OCI-M2 (cell line): Measurements from ENCODE around the gene MXI1.

ENCODE experiments used
- DNase-seq: peaks from one replicate; lab custom pipeline; 2025; ENCODE audit not compliant: unreplicated experiment; lab: John Stamatoyannopoulos, UW

The MXI1 gene

DNA sequence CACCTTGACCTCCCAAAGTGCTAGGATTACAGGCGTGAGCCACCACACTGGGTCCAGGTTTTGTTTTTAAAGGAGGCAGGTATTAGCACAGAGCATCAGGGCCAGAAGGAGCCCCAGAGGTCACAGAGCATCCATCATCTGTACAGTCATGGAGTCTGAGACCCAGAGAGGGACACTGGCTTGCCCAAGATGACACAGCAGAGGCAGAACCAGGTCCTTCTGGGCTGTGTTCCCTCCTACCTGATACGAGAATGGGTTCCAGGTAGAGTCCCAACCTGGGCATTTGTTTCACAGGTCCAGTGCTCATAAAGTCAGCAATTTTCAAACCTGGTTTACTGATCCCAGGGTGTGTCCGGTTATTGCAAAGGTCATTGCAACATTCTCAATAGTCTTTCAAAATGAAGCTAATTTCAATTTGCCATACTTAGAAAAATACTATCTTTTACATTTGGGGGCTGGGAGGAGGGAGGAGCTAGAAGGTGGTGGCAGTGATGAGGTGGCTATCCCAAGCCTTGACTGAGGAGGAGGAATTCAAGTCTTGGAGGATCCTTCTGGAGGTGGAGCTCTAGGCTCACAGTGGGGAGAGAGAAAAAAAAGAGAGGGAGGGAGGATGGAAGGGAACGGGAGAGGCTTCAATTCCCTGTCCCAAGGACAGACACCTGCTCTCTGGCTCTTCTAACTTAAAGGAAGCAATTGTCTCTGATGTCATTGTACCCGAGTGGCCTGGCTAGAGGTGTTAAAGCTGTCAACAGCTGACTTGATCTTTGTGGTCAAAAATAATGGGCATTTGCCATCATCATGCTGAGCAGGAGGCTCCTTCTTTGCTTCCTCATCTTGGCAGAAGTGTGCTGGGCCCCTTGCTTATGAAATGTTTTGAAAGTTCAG, 8.1 kb downstream of the MXI1 start:
- DNase-seq: no peak

DNA sequence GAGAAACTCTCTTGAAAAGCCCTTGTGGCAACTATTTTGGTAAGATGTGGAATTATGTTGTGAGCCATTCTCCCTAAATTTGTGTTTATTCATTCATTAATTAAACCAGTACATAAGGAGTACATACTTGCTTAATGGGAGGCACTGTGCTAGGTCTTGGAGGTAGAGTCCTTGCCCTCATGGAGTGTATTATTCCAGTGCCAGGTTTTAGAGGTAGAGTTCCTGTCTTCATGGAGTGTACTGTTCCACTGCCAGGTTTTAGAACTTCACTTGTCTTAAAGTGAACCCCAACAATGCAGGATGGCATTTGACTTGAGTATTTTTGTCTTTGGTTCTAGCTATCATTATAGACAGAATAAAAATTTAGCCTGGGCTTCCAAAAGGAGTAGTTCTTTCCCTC, 8.8 kb downstream of the MXI1 start:
- no peak for DNase-seq

DNA sequence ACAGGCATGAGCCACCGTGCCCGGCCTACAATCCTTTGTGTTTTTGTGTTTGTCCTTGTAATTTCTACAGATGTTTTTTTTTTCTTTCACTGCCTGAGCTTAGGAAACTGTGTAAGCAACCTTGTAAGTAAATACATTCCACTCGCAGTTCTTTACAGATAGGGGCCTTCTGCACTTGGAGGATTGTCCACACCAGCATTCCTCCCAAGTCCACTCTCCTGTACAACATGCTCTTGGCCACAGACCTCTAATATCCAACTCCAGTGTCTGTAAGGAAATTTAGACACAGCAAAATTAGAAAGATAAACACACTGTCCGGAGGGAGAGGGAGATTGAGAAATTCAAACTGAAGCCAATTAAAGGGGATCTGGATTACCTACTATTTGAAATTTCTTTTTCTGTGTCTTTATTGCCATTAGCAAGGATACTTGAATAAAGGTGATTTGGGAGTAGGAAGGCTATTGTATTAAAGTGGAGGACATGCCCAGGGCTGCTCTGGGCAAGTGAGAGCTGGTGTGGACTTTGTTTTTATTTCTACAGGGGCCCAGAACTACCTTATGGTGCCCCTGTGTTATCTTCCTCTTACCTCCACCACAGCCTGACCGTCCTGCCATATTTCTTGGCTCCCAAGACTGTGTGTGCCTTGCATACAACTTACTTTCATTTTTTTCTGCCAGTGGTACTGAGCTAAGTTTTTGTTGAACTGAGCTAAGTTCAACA, 9.7 kb downstream of the MXI1 start:
- DNase-seq: no peak

GRCh38 chr10:110217662-110218008, 10.2 kb downstream of the MXI1 start:
- DNase-seq: no peak

- DNase-seq: no peak
Observed at GRCh38 chr10:110218632-110219031, 11.2 kb downstream of the MXI1 start.

DNA sequence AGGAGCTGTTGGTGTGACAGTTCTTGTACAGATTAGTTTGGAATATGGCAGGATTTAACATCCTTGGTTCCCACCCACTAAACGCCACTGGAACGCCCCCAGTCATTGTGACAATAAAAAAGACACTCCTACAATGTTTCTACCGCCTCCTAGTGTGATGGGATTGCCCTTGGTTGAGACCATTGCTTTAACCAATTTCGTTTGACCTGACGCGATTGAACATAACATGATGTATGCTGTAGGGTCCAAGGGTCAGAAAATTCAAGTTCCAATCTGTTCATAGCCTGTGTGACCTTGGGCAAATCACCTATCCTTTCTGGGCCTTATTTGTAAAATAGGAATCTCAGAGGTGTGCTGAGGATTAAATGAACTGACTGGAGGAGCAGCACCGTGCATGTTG, 12.5 kb downstream of the MXI1 start:
- DNase-seq: no peak

DNA sequence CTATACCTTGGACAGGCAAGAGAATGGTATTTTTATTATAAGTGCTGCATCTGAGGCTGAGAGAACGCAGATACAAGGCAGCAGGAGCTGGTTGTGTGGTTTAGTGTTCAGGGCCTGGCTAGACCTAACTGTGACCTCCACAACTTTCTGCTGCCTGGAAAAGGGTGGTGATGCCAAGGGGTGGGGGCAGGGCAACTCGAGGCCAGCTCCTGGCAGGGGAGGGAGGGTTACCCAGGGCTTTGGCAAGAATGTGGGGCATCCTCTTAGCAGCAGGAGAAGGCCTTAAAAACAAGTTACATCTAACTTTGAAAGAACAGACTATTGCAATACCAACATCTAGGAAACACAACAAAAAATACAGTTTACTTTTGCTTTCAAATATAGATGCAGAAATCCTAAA, 13.0 kb downstream of the MXI1 start:
- no peak for DNase-seq

- DNase-seq: no peak
Observed at GRCh38 chr10:110221044-110221720, 13.8 kb downstream of the MXI1 start.

DNA sequence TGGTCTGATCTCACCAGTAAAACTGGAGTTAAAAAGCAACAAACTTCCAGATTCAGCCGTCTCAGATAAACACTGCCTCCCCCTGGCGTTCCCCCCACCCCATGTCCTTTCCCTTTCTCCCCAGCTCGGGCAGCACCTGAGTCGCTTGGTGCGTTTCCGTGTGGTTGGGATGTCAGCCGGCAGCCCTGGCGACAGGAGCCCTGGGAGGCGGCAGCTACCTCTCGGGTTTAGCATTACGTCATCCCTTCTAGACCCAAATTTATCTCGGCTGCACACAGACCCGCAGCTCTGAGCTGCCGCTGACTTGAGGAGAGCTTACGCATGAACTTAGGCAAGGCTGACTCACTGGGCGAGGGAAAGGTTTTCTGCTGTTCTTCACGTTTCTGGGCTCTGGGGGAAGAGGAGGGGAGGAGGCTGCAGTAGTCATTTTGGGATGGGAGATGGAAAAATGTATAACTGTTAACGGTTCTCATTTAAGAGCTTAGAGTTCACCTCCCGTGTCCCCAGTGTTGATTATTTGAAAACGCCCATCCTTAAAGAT, 14.4 kb downstream of the MXI1 start:
- DNase-seq: peak; percentile 44

- no peak for DNase-seq
Observed at GRCh38 chr10:110222641-110223297, 15.4 kb downstream of the MXI1 start.

- no peak for DNase-seq
Observed at GRCh38 chr10:110223298-110223925, 16.0 kb downstream of the MXI1 start.

DNA sequence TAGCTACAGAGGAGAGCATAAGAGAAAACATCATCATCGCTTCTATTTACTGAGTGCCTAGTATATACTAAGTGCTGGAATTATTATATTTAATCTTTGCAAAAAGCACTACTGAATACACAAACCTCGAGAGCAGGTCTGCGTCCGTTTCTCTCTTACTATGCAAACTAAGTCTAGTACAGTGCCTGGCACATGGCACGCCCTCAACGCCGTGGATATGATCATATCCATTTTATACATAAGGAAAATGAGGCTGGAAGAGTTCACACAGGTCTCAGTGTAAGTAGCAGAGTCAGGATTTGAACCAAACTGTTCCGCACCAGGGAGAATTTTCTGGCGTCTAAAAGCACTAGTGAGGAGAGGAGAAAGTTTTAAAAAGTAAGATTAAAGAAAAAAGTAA, 17.6 kb downstream of the MXI1 start:
- DNase-seq: no peak

- no peak for DNase-seq
Observed at GRCh38 chr10:110225441-110225755, 18.0 kb downstream of the MXI1 start.

- no peak for DNase-seq
Observed at GRCh38 chr10:110225756-110226542, 18.5 kb downstream of the MXI1 start.

GRCh38 chr10:110226543-110226925, 19.1 kb downstream of the MXI1 start:
- no peak for DNase-seq

DNA sequence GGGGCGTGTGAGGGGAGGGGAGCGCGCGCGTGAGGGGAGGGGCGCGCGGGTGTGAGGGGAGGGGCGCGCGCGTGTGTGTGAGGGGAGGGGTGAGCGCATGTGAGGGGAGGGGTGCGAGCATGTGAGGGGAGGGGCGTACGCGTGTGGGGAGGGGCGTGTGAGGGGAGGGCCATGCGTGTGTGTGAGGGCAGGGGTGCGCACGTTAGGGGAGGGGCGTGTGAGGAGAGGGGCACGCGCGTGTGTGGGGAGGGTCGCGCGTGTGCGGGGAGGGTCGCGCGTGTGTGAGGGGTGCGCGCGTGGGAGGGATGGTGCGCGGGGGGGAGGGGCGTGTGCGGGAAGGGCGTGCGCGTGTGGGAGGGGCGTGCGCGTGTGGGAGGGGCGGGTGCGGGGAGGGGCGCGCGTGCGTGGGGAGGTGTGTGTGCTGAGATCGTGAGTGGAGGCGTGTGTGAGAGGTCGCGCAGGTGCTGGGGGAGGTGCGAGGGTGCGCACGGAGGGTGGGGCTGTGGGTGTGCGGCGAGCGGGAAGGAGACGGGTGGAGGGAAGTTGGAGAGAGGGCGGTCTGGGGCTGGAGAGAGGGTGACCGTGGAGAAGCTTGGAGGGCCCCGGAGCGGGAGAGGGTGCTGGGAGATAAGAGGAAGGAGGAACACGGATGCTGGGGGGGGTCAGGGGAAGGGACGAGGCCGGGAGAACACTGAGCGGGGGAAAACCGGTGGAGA, 19.7 kb downstream of the MXI1 start:
- DNase-seq: no peak

DNA sequence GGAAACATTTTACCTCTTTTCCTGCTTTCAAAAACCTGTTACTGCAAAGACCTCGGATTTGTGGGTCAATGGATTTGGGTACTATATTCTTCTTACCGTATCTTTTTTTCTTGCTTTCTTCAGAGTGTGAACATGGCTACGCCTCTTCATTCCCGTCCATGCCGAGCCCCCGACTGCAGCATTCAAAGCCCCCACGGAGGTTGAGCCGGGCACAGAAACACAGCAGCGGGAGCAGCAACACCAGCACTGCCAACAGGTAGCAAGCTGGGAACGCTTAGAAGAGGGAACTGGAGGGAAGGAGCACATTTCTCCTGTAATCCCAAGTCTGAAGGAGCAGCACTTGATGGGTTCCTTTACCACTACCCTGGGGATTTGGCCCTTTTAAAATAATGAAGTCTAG, 20.7 kb downstream of the MXI1 start:
- no peak for DNase-seq

DNA sequence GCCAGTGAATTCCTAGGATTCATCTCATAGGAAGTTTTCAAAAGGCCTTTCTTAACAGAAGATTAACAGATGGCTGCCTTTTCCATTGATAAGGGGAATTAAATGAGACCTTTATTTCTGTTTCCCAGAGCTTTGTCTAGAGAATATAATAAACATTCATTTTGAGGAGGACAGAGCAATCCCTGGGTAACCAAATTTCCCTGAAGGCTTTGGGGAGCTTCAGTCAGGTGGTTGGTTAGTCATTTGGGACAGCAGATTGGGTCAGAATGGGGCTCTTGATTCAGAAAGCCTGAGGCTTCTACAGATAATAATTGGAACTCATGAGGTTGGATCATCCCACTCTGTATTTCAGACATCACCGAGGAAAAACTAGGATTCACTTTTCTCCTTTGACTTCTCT, 21.8 kb downstream of the MXI1 start:
- DNase-seq: no peak

GRCh38 chr10:110233846-110234245, 26.4 kb downstream of the MXI1 start:
- no peak for DNase-seq
